Effector CD8-positive, alpha-beta T cell (primary cell): ENCODE measurements around the gene PHACTR4.
"Not testable (repeated sequence)": the region's sequence is repeated elsewhere in the genome, so short reads cannot be mapped to it uniquely, and the experiment has no call there.

Experiments used
- DNase-seq: peaks from one replicate; lab custom pipeline; 2025; lab: John Stamatoyannopoulos, UW
- total RNA-seq, 4 experiments: gene quantifications; one replicate each; lab custom pipeline; 2026; lab: John Stamatoyannopoulos, UW

The PHACTR4 gene
- total RNA-seq = 19.4 to 35.8 (median 26.7) reads per million in 4 experiments

GRCh38 chr1:28369371-28370238 lies at the start of gene PHACTR4:
PHACTR4 (plus strand) TSS chr1:28369740; CDS start chr1:28407448, 37,708 bp downstream.
- DNase-seq = peak; percentile 66

GRCh38 chr1:28322194-28322593 lies 47.3 kb upstream of the PHACTR4 start:
- no peak for DNase-seq

GRCh38 chr1:28323720-28324119 lies 45.8 kb upstream of the PHACTR4 start:
- DNase-seq = no peak

GRCh38 chr1:28326515-28326914 lies 43.0 kb upstream of the PHACTR4 start:
- no peak for DNase-seq

GRCh38 chr1:28326984-28327383 lies 42.6 kb upstream of the PHACTR4 start:
- no peak for DNase-seq

- not testable (repeated sequence) for DNase-seq
These were observed 42.1 kb upstream of the PHACTR4 start for GRCh38 chr1:28327431-28327830.

GRCh38 chr1:28328228-28328648 lies 41.3 kb upstream of the PHACTR4 start:
- no peak for DNase-seq

- DNase-seq = no peak
These were observed 40.0 kb upstream of the PHACTR4 start for GRCh38 chr1:28329395-28330153.

GRCh38 chr1:28338897-28339296 lies 30.6 kb upstream of the PHACTR4 start:
- DNase-seq = no peak

GRCh38 chr1:28339551-28339950 lies 30.0 kb upstream of the PHACTR4 start:
- DNase-seq = no peak

- no peak for DNase-seq
These were observed 29.1 kb upstream of the PHACTR4 start for GRCh38 chr1:28340221-28340974.

GRCh38 chr1:28341591-28341990 lies 27.9 kb upstream of the PHACTR4 start:
- no peak for DNase-seq

GRCh38 chr1:28343405-28343804 lies 26.1 kb upstream of the PHACTR4 start:
- DNase-seq = no peak

GRCh38 chr1:28353248-28353810 lies 16.2 kb upstream of the PHACTR4 start:
- peak; percentile 9 for DNase-seq

GRCh38 chr1:28354121-28354520 lies 15.4 kb upstream of the PHACTR4 start:
- no peak for DNase-seq

- no peak for DNase-seq
These were observed 10.8 kb upstream of the PHACTR4 start for GRCh38 chr1:28358716-28359115.

- DNase-seq = peak; percentile 54
These were observed 9.8 kb upstream of the PHACTR4 start for GRCh38 chr1:28359592-28360239.

GRCh38 chr1:28364888-28365287 lies 4.7 kb upstream of the PHACTR4 start:
- no peak for DNase-seq

GRCh38 chr1:28365864-28366263 lies 3.7 kb upstream of the PHACTR4 start:
- DNase-seq = no peak

GRCh38 chr1:28368608-28369007 lies 932 bp upstream of the PHACTR4 start:
- not testable (repeated sequence) for DNase-seq
